ENCODE data around the gene OAS3. TPM values are rescaled to one million over a fixed set of nuclear protein-coding genes. Genes with fewer than 3 reads are reported as not detected.

The OAS3 gene
- total RNA-seq, 1 experiment from 2014 or later, result 25.5 TPM

- Histone ChIP-seq H3K4me3 (ENCODE audit: low read length) (no peak overlapping the region), H3K4me1 (ENCODE audit: insufficient read depth, low read length) (peaks cover 4% of the 10 kb centered on the region; the same call in 1 of the 2 replicates), H3K79me2 (ENCODE audit: low read length) (no peaks in the 10 kb centered on the region), H3K27ac (ENCODE audit: low read length) (no peak overlapping the region), H3K27me3 (ENCODE audit: low read length) (no peaks in the 10 kb centered on the region), H3K9ac (ENCODE audit: low read length) (no peak overlapping the region), H3K9me2 (replicated peaks; ENCODE audit: low read length) (no peaks in the 10 kb centered on the region), H2AFZ (ENCODE audit: low read length) (no peak overlapping the region), H3K9me3 (ENCODE audit: low read length) (0 out of 2 replicates have a peak, but pooled peaks cover 4% of the 10 kb centered on the region), H4K20me1 (ENCODE audit: low read length) (no peaks in the 10 kb centered on the region), H3F3A (ENCODE audit: low read length, unreplicated experiment) (no peaks in the 10 kb centered on the region), H3K36me3 (ENCODE audit: low read depth, low read length) (no peaks in the 10 kb centered on the region), H3K4me2 (ENCODE audit: low read length) (no peak overlapping the region)
- TF ChIP-seq CTCF (conservative IDR thresholded peaks at IDR 0.05; ENCODE audit: low read depth, low read length) (no peak), EZH2phosphoT487 (IDR thresholded peaks at IDR 0.05; ENCODE audit: borderline replicate concordance, low read length) (no peak), EZH2 (IDR thresholded peaks at IDR 0.05; ENCODE audit: low read length, unreplicated experiment) (no peak)
- BruUV-seq (replicated peaks), result no TSS peak
- DNase-seq (no peak), ATAC-seq (no peak)
- intact Hi-C loops (cut with micrococcal nuclease), result no loop called here
- POLR2A ChIA-PET (ENCODE audit: unreplicated experiment), result no interaction called here
- CTCF ChIA-PET, result no interaction called here
These were observed 10.8 kb upstream of the OAS3 start for GRCh38 chr12:112927475-112927874.

- CTCF ChIA-PET, result no interaction called here
- no peak for DNase-seq
- Histone ChIP-seq H3K9me2 (replicated peaks; ENCODE audit: low read length) (no peaks in the 10 kb centered on the region), H3K4me2 (ENCODE audit: low read length) (no peak overlapping the region), H3K4me1 (ENCODE audit: insufficient read depth, low read length) (peaks cover 8% of the 10 kb centered on the region; the same call in 1 of the 2 replicates), H3K9me3 (ENCODE audit: low read length) (0 out of 2 replicates have a peak, but pooled peaks cover 4% of the 10 kb centered on the region), H3K36me3 (ENCODE audit: low read depth, low read length) (no peaks in the 10 kb centered on the region), H3K27ac (ENCODE audit: low read length) (no peak overlapping the region), H3K9ac (ENCODE audit: low read length) (no peak overlapping the region), H3F3A (ENCODE audit: low read length, unreplicated experiment) (no peaks in the 10 kb centered on the region), H3K27me3 (ENCODE audit: low read length) (no peaks in the 10 kb centered on the region), H4K20me1 (ENCODE audit: low read length) (no peaks in the 10 kb centered on the region), H2AFZ (ENCODE audit: low read length) (no peak overlapping the region), H3K4me3 (ENCODE audit: low read length) (no peak overlapping the region), H3K79me2 (ENCODE audit: low read length) (no peaks in the 10 kb centered on the region)
- intact Hi-C loops (cut with micrococcal nuclease), result no loop called here
- no peak for TF ChIP-seq EZH2 (IDR thresholded peaks at IDR 0.05; ENCODE audit: low read length, unreplicated experiment)
- TF ChIP-seq CTCF (conservative IDR thresholded peaks at IDR 0.05; ENCODE audit: low read depth, low read length), result no peak
- TF ChIP-seq EZH2phosphoT487 (IDR thresholded peaks at IDR 0.05; ENCODE audit: borderline replicate concordance, low read length), result no peak
- no peak for ATAC-seq
- BruUV-seq (replicated peaks), result no TSS peak
- POLR2A ChIA-PET (ENCODE audit: unreplicated experiment), result no interaction called here
These were observed 10.3 kb upstream of the OAS3 start for GRCh38 chr12:112927925-112928324.

- ChIA-PET POLR2A (ENCODE audit: unreplicated experiment) (no interaction called here), CTCF (no interaction called here)
- Histone ChIP-seq H3K9me3 (ENCODE audit: low read length) (0 out of 2 replicates have a peak, but pooled peaks cover 4% of the 10 kb centered on the region), H3K4me2 (ENCODE audit: low read length) (no peak overlapping the region), H3K4me1 (ENCODE audit: insufficient read depth, low read length) (peaks cover 8% of the 10 kb centered on the region; the same call in 1 of the 2 replicates), H4K20me1 (ENCODE audit: low read length) (no peaks in the 10 kb centered on the region), H2AFZ (ENCODE audit: low read length) (no peak overlapping the region), H3F3A (ENCODE audit: low read length, unreplicated experiment) (no peaks in the 10 kb centered on the region), H3K9me2 (replicated peaks; ENCODE audit: low read length) (no peaks in the 10 kb centered on the region), H3K79me2 (ENCODE audit: low read length) (no peaks in the 10 kb centered on the region), H3K27me3 (ENCODE audit: low read length) (no peaks in the 10 kb centered on the region), H3K36me3 (ENCODE audit: low read depth, low read length) (no peaks in the 10 kb centered on the region), H3K27ac (ENCODE audit: low read length) (no peak overlapping the region), H3K4me3 (ENCODE audit: low read length) (no peak overlapping the region), H3K9ac (ENCODE audit: low read length) (no peak overlapping the region)
- no TSS peak for BruUV-seq (replicated peaks)
- intact Hi-C loops (cut with micrococcal nuclease), result no loop called here
- no peak for TF ChIP-seq EZH2 (IDR thresholded peaks at IDR 0.05; ENCODE audit: low read length, unreplicated experiment)
- peak; percentile 33; the same call in 1 of the 2 replicates for TF ChIP-seq CTCF (conservative IDR thresholded peaks at IDR 0.05; ENCODE audit: low read depth, low read length)
- ATAC-seq (no peak), DNase-seq (no peak)
These were observed 9.3 kb upstream of the OAS3 start for GRCh38 chr12:112928978-112929377.
